A673 (cell line): ENCODE results near the gene USP14. TPM values are rescaled to one million over a fixed set of nuclear protein-coding genes. Genes with fewer than 3 reads are reported as not detected.

ENCODE experiments used
- BruUV-seq: library from RNA; stranded (reverse); fragments of 400-500 nt; replicated peaks from 2 replicates; lab custom pipeline; 2021; lab: Mats Ljungman, UMichigan
- CTCF ChIA-PET: fragments of 300-600 bp; sonication (Branson Sonifier 250); formaldehyde crosslinking; loops from one replicate; lab custom pipeline; 2022; ENCODE audit warnings: antibody characterized with exemption; lab: Charles Lee
- POLR2A ChIA-PET: fragments of 300-600 bp; sonication (Branson Sonifier 250); formaldehyde crosslinking; loops from one replicate; lab custom pipeline; 2022; ENCODE audit warnings: antibody characterized with exemption; ENCODE audit not compliant: low non-redundant PET; lab: Charles Lee
- DNase-seq: peaks from one replicate; pipeline ENCODE4 v3.0.0-alpha.2; 2015; ENCODE audit warnings: low spot score
- H3K27ac ChIP-seq: fragments of 200-600 bp; sonication (generic); 2 replicates; pipeline ENCODE4 v1.5.1; 2016; ENCODE audit warnings: mixed run types, low read depth, mild to moderate bottlenecking, mixed read lengths, antibody characterized with exemption, low read length; ENCODE audit not compliant: poor library complexity, severe bottlenecking
- H3K27me3 ChIP-seq: fragments of 200-600 bp; sonication (generic); replicated peaks from 2 replicates; pipeline ENCODE4 v1.6.1; 2017; ENCODE audit warnings: mixed run types, low read depth, mild to moderate bottlenecking, mixed read lengths, antibody characterized with exemption, low read length; ENCODE audit not compliant: insufficient read depth, poor library complexity
- H3K36me3 ChIP-seq: fragments of 200-600 bp; sonication (generic); 2 replicates; pipeline ENCODE4 v1.6.1; 2016; ENCODE audit warnings: mixed run types, mild to moderate bottlenecking, mixed read lengths, antibody characterized with exemption, low read length; ENCODE audit not compliant: insufficient read depth, poor library complexity, severe bottlenecking
- H3K4me1 ChIP-seq: fragments of 200-600 bp; sonication (generic); 2 replicates; pipeline ENCODE4 v1.6.1; 2017; ENCODE audit warnings: mixed run types, mild to moderate bottlenecking, mixed read lengths, antibody characterized with exemption, low read length; ENCODE audit not compliant: insufficient read depth, poor library complexity, severe bottlenecking
- H3K4me3 ChIP-seq: fragments of 200-600 bp; sonication (generic); 2 replicates; pipeline ENCODE4 v1.5.1; 2016; ENCODE audit warnings: low read depth, mixed run types, mild to moderate bottlenecking, mixed read lengths, low read length; ENCODE audit not compliant: poor library complexity, severe bottlenecking
- H3K9me3 ChIP-seq: fragments of 200-600 bp; sonication (generic); 2 replicates; pipeline ENCODE4 v1.6.1; 2016; ENCODE audit warnings: mixed run types, low read depth, mild to moderate bottlenecking, mixed read lengths, antibody characterized with exemption, low read length; ENCODE audit not compliant: poor library complexity, severe bottlenecking
- EZH2 ChIP-seq: fragments of 200-600 bp; sonication (generic); IDR thresholded peaks from 2 replicates; pipeline ENCODE4 v1.6.1; 2017; ENCODE audit warnings: borderline replicate concordance, low read depth, mild to moderate bottlenecking, mixed read lengths, antibody characterized with exemption, low read length; ENCODE audit not compliant: poor library complexity, severe bottlenecking
- intact Hi-C: fragments of 100-400 bp; cut with micrococcal nuclease; formaldehyde crosslinking; loops from one replicate; pipeline ENCODE4 v1.10.0; 2022; ENCODE audit not compliant: unreplicated experiment
- total RNA-seq: library from RNA; stranded (reverse); gene quantifications from 2 replicates; pipeline ENCODE4 v1.2.3, GENCODE V29; 2021
- TF ChIP-seq, protein P1 (sequence below): fragments of 300-800, 200-600 bp; sonication (generic); conservative IDR thresholded peaks from 2 replicates; pipeline ENCODE4 v1.5.1; 2017; ENCODE audit warnings: low read depth, mild to moderate bottlenecking, antibody characterized with exemption, low read length, moderate library complexity, mixed read lengths

Gene USP14
- total RNA-seq, 1 experiment from 2014 or later, result 148 TPM

DNA sequence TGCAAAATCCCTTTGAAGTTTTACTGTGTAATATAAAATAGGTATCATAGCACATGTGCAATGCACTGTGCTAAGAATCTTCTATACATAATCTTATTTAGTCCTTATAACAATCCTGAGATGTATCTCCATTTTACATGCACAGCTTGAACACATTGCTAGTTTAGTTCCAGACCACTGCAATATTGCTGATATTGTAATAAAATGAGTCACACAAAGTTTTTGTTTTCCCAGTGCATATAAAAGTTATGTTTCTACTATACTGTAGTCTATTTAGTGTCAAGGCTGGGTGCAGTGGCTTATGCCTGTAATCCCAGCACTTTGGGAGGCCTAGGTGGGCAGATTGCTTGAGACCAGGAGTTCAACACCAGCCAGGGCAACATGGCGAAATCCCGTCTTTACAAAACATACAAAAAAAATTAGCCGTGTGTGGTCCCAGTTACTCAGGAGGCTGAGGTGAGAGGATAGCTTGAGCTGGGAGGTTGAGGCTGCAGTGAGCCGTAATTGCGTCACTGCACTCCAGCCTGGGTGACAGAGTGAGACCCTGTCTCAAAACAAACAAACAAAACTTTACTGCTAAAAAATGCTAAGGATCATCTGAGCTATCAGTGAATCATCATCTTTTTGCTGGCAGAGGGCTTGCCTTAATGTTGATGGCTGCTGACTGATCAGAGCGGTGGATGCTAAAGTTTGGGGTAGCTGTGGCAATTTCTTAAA is 1.7 kb upstream of the USP14 start:
- POLR2A ChIA-PET, result no interaction called here
- intact Hi-C loops, result no loop called here

DNA sequence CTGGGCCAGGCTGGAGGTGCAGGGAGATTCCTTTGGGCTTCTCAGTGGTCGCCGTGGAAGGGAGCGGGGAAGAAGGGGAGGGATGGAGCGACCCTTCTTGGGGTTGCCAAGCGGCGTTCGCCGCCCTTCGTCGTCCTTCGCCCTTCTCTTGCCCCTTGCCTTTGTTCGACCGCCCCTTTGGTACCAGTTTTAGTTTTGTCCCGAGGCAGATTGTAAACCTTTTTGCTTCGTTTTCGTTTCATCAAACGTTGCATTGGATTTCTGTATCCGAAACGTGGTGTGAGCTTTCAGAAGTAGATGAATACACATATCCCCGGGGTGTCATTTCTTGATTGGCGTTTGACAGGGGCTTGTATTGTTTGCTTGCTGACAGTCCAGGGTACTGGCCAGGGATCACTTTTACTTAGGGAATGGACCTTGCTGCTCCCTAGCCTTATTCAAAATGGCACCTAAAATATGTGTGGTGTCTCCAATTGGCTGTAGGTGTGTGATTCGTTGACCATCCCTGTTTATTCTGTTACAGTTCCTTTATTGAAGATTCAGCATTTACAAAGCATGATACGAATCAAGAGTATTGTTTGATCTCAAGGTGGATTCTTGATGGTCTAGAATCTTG is 788 bp downstream of the USP14 start:
- intact Hi-C loops, result no loop called here
- H3K36me3 ChIP-seq, result peaks cover 13% of the 10 kb centered on the region
- no peaks in the 10 kb centered on the region for H3K9me3 ChIP-seq
- ChIA-PET POLR2A (no interaction called here), CTCF (no interaction called here)
- DNase-seq, result peak; percentile 28
- BruUV-seq, result no TSS peak
- no peak for TF ChIP-seq EZH2
- TF ChIP-seq, protein P1, sequence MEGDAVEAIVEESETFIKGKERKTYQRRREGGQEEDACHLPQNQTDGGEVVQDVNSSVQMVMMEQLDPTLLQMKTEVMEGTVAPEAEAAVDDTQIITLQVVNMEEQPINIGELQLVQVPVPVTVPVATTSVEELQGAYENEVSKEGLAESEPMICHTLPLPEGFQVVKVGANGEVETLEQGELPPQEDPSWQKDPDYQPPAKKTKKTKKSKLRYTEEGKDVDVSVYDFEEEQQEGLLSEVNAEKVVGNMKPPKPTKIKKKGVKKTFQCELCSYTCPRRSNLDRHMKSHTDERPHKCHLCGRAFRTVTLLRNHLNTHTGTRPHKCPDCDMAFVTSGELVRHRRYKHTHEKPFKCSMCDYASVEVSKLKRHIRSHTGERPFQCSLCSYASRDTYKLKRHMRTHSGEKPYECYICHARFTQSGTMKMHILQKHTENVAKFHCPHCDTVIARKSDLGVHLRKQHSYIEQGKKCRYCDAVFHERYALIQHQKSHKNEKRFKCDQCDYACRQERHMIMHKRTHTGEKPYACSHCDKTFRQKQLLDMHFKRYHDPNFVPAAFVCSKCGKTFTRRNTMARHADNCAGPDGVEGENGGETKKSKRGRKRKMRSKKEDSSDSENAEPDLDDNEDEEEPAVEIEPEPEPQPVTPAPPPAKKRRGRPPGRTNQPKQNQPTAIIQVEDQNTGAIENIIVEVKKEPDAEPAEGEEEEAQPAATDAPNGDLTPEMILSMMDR, result no peak
- H3K4me3 ChIP-seq, result peak overlapping the region; percentile 97
- H3K27ac ChIP-seq, result peak overlapping the region; percentile 94
- H3K27me3 ChIP-seq, result no peaks in the 10 kb centered on the region
- H3K4me1 ChIP-seq, result peaks cover 6% of the 10 kb centered on the region

More for the DNA sequence above, 1.7 kb upstream of the USP14 start:
- no peaks in the 10 kb centered on the region for H3K9me3 ChIP-seq
- DNase-seq, result no peak
- TF ChIP-seq, protein P1, result no peak
- TF ChIP-seq EZH2, result no peak
- peaks cover 6% of the 10 kb centered on the region for H3K4me1 ChIP-seq
- BruUV-seq, result no TSS peak
- H3K4me3 ChIP-seq, result no peak overlapping the region
- H3K36me3 ChIP-seq, result no peaks in the 10 kb centered on the region
- CTCF ChIA-PET, result no interaction called here
- no peak overlapping the region for H3K27ac ChIP-seq
- H3K27me3 ChIP-seq, result no peaks in the 10 kb centered on the region

DNA sequence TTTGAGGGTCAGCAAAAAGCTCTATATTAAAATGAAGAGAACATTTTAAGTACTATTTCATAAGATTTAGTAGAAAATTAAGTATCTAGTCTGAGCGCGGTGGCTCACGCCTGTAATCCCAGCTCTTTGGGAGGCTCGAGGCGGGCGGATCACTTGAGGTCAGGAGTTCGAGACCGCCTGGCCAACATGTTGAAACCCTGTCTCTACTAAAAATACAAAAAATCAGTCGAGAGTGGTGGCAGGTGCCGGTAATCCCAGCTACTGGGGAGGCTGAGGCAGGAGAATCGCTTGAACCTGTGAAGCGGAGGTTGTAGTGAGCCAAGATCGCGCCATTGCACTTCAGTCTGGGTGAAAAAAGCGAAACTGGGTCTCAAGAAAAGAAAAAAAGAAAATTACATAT is 1.6 kb downstream of the USP14 start:
- TF ChIP-seq, protein P1, result no peak
- TF ChIP-seq EZH2, result no peak
- no peak for DNase-seq
- BruUV-seq, result no TSS peak
- Histone ChIP-seq H3K4me1 (peaks cover 6% of the 10 kb centered on the region), H3K27ac (no peak overlapping the region), H3K27me3 (no peaks in the 10 kb centered on the region), H3K4me3 (peak overlapping the region; percentile 97), H3K36me3 (peaks cover 21% of the 10 kb centered on the region), H3K9me3 (no peaks in the 10 kb centered on the region)
- CTCF ChIA-PET, result no interaction called here
- POLR2A ChIA-PET, result no interaction called here
- intact Hi-C loops, result no loop called here
